Stimulated activated CD4-positive, alpha-beta T cell treated with anti-CD3 and anti-CD28 coated beads, Interleukin-15, amount 100 ng/mL, for 1 hour (primary cell): ENCODE data around the gene ASNSD1.
"Not testable (repeated sequence)": the region's sequence is repeated elsewhere in the genome, so short reads cannot be mapped to it uniquely, and the experiment has no call there.

Experiments used
- DNase-seq, 2 donors: peaks; one replicate each; pipeline ENCODE4 v3.0.0-alpha.2; 2020; ENCODE audit warnings: low read depth in 1 of 2, low spot score in 1 of 2

Gene ASNSD1

DNA sequence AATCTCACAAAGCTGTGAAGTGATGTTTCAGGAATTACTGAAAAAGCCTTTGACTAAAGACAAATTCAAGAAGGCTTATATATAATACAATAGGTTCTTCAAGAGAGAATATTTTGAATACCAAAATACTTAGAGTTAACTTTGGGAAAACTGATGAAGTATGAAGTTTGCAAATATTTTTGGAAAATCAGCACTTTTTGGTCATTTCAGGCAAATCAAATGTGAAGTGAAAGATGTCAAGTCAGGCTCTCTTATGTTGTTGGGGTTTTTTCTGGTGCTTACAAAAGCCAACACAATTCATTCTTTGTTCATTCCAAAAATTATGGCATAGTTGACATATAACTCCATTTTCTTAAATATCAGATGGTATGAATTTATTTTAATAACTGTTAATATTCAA lies 14.7 kb upstream of the ASNSD1 start:
- no peak for DNase-seq

GRCh38 chr2:189648846-189649509 lies 12.3 kb upstream of the ASNSD1 start:
- no peak for DNase-seq

GRCh38 chr2:189651284-189651683 lies 10.0 kb upstream of the ASNSD1 start:
- no peak for DNase-seq

GRCh38 chr2:189653464-189653863 lies 7.8 kb upstream of the ASNSD1 start:
- DNase-seq: not testable (repeated sequence)

- no peak for DNase-seq
Measured at GRCh38 chr2:189654641-189655040, 6.6 kb upstream of the ASNSD1 start.

DNA sequence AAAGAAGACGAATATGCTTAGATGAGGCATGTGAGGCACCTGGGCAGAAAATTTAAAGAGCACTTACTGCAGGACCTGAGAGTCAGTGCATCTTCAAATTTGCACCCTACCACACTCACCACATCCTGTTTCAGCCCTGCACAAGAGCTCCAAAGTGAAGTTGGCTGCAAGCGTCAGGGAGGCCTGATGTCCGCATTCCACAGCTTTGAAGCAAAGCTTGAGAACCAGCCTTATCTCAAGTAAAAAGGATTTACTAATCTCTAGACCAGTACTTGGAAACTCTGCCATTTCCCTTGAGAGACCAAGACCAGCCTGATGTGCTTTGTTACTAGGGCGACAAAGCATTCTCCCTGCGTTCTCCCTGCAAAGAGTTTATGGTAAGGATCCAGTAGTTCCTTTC lies 3.4 kb upstream of the ASNSD1 start:
- no peak for DNase-seq

- no peak for DNase-seq
Measured at GRCh38 chr2:189658306-189659212, 2.7 kb upstream of the ASNSD1 start.

- no peak for DNase-seq
Measured at GRCh38 chr2:189659734-189660133, 1.5 kb upstream of the ASNSD1 start.

- DNase-seq: no peak
Measured at GRCh38 chr2:189660803-189661147, 484 bp upstream of the ASNSD1 start.

DNA sequence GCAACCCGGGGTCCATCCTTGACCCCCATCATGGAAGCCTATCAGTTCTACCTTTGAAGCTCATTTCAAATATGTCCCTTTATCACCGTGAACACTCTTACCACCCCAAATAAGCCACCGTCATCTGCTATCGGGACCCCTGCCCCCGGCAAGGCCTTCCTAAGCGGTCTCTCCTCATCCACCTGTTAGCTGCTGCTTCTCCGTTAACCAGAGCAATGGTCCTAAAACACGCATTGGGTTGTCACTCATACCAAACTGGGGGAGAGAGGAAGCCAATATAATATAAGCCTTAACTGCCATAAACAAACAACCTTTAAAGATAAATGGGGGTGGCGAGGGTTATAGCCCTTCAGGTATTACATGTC lies 680 bp downstream of the ASNSD1 start:
- no peak for DNase-seq

DNA sequence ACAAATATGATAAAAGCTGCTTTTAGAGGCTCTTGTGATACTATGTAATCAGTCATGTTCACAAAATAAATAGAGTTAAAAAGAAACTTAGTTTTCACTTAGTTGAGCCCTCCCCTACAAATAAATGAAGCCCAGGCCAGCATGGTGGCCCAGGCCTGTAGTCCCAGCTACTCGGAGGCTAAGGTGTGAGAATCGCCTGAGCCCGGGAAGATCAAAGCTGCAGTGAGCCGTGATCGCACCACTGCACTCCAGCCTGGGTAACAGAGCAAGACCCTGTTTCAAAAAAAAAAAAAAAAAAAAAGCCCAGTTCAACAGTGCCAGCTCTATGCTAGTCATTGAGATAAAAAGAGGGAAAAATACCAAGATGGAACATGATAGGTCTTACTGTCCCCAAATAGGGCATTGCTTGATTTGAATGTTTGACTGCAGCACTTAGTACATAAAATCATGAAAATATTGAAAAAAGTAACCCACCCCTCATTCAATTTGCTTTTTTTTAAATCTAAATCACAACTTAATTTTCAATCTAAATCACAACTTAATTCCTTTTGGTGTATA lies 1.5 kb downstream of the ASNSD1 start:
- no peak for DNase-seq

GRCh38 chr2:189663319-189663718 lies 2.1 kb downstream of the ASNSD1 start:
- DNase-seq: not testable (repeated sequence)

DNA sequence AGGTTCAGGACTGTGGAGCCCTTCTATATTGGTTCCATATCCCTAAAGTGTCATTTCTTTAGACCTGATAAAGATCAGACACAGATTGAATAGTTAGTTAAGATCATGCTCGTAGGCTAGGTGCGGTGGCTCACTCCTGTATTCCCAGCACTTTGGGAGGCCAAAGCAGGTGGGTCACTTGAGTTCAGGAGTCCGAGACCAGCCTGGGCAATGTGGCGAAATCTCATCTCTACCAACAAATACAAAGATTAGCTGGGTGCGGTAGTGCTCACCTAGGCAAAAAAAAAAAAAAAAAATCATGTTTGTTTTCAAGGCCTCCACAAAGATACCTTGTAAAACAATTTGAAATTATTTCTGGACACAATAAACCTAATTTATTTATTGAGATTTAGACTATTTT lies 8.7 kb downstream of the ASNSD1 start:
- DNase-seq: no peak

DNA sequence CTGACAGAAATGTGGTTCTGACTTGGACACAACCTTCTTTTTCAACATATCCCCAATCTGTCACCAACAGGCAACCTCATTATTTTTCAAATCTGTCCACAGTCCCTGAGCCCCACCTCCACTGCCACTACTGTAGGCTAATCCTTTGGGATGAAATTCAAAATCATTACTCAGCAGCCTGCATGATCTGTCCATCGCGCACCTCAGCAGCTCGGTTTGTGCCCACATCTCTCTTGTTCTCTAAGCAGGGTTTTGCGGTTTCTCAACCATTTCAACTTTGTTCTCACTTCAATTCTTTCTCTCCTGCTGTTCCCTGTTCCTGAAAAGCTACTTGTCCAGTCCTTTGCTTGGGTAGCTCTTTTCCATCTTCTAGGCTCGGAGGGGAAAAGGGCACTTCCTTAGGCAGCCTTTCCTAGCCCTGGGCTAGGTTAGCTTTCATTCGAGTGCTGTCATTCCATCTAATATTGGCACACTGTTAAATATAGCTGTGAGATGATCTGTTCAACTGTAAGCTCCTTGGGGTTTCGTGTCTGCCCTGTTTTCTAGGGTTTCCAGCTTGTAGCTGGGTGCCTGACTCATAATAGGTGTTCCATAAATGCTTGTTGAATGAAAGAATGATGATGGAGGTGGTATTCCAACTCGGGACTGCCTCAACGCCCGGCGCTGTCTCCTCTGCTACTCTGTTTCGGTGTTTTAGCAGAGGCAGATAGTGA lies 12.6 kb downstream of the ASNSD1 start:
- no peak for DNase-seq

DNA sequence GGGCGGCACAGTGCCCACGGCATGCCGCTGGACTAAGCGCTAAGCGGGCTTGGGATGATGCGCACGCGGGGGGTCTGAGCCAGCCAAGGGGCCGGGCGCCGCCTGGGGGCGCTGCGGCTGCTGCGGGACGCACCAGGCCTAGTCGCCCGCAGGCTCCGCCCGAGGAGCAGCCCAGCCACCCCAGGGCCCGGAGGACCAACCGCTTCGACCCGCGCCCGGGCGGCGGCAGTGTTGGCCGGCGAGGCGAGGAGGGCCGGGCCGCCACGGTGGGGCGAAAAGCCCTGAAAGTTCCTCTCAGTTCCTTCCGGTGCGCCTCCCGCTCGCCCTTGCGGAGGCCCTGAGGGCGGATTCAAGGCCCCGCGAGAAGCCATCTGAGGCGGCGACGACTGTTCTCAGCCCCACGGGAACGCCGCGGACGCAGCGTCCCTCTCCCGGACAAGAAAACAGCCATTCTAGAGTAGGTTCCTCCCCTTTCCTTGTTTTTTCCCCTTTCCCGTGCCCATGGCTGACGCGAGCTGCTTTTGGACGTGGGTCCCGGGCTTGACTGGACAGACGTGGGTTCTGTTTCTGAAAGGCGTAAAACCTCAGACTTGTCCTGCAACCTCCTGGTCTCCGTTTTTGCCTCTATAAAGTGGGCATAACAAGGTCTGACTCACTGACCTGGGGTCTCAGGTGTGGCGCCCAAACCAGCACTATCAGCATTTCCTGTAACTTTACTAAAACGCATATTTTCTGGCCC lies 13.3 kb downstream of the ASNSD1 start, which contains the start of gene ANKAR:
ANKAR (plus strand) TSS at position 297 of the 739 bp plus-strand sequence. CDS start 1,821 bp downstream, outside the sequence.
- DNase-seq: peak; percentile 69 to 75

DNA sequence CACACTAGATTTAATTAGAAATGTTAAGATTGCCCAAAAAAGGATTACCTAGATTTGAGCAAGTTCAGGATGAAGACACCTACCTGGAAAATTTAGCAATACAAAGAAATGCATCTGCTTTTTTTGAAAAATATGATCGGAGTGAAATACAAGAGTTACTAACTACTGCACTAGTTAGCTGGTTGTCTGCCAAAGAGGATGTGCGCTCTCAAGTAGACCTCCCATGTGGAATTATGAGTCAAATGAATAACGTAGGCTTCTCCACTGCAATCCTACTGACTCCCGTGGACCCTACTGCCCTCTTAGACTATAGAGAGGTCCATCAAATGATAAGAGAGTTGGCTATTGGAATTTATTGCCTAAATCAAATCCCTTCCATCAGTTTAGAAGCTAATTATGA lies 15.2 kb downstream of the ASNSD1 start:
- no peak for DNase-seq

- no peak for DNase-seq
Measured at GRCh38 chr2:189679226-189679625, 18.0 kb downstream of the ASNSD1 start.

GRCh38 chr2:189681203-189681602 lies 19.9 kb downstream of the ASNSD1 start:
- no peak for DNase-seq

- no peak for DNase-seq
Measured at GRCh38 chr2:189681903-189682302, 20.6 kb downstream of the ASNSD1 start.

DNA sequence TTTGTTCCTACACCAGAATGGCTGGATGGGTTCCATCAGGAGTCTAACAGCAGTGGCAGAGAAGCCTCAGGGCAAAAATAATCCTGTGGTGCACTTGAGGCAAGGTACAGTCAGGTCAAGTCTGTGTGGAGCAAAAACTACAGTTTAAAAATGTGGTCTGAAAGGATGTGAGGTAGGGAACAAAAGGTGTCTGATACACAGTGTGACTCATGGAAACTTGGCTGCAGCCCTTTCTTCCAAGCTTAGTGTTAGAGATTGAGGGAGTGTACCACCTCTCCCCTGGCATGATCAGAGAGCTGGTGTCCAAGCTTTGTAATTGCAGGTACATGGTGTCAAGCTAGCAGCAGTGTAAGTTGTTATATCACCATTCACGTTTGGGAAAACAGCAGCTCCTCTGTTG lies 22.1 kb downstream of the ASNSD1 start:
- DNase-seq: no peak

GRCh38 chr2:189684811-189685210 lies 23.6 kb downstream of the ASNSD1 start:
- DNase-seq: no peak
